IMR-90 (cell line): Measurements from ENCODE around the gene CTNNA2. TPM values are rescaled to one million over a fixed set of nuclear protein-coding genes. Genes with fewer than 3 reads are reported as not detected.

Source experiments
- ATAC-seq: fragments of 200-7000 bp; cut with Tn5 transposase; 2 replicates; pipeline ENCODE4 v1.9.1; 2020; ENCODE audit warnings: low read depth, mild to moderate bottlenecking, moderate library complexity
- BruUV-seq: library from RNA; stranded (reverse); fragments of 400-500 nt; replicated peaks from 2 replicates; lab custom pipeline; 2021; lab: Mats Ljungman, UMichigan
- CTCF ChIA-PET: fragments of 300-600 bp; formaldehyde crosslinking; extraction: SDS; loops from one replicate; lab custom pipeline; 2021; ENCODE audit warnings: antibody characterized with exemption; lab: Yijun Ruan, JAX
- POLR2A ChIA-PET: fragments of 300-600 bp; sonication (Branson Sonifier 250); formaldehyde crosslinking; loops from one replicate; lab custom pipeline; 2022; ENCODE audit warnings: antibody characterized with exemption; ENCODE audit not compliant: unreplicated experiment; lab: Charles Lee
- DNase-seq: peaks from one replicate; pipeline ENCODE4 v3.0.0; 2013
- H2AFZ ChIP-seq: replicated peaks from 2 replicates; pipeline ENCODE3; 2013; ENCODE audit warnings: low read length, mild to moderate bottlenecking; ENCODE audit not compliant: poor library complexity
- H2AK5ac ChIP-seq: 2 replicates; pipeline ENCODE4 v1.6.1; 2013; ENCODE audit warnings: low read depth, low read length, inconsistent platforms
- H2AK9ac ChIP-seq: replicated peaks from 2 replicates; pipeline ENCODE3; 2013; ENCODE audit warnings: mild to moderate bottlenecking, low read depth, low read length, moderate library complexity; ENCODE audit not compliant: poor library complexity
- H2BK120ac ChIP-seq: 2 replicates; pipeline ENCODE4 v1.6.1; 2013; ENCODE audit warnings: low read depth, low read length, inconsistent platforms
- H2BK15ac ChIP-seq: 3 replicates; pipeline ENCODE4 v1.6.1; 2013; ENCODE audit warnings: low read depth, low read length, inconsistent platforms
- H2BK20ac ChIP-seq: 2 replicates; pipeline ENCODE4 v1.6.1; 2013; ENCODE audit warnings: low read depth, mild to moderate bottlenecking, inconsistent platforms, low read length, moderate library complexity
- H2BK5ac ChIP-seq: 2 replicates; pipeline ENCODE4 v1.6.1; 2013; ENCODE audit warnings: mild to moderate bottlenecking, low read depth, low read length, inconsistent platforms; ENCODE audit not compliant: poor library complexity, severe bottlenecking
- H3K14ac ChIP-seq: replicated peaks from 2 replicates; pipeline ENCODE4 v1.6.1; 2013; ENCODE audit warnings: low read depth, low read length, inconsistent platforms
- H3K18ac ChIP-seq: 2 replicates; pipeline ENCODE4 v1.6.1; 2013; ENCODE audit warnings: low read depth, low read length, control low read depth
- H3K23ac ChIP-seq: 2 replicates; pipeline ENCODE4 v1.6.1; 2013; ENCODE audit warnings: low read depth, low read length, inconsistent platforms
- H3K27ac ChIP-seq: 2 replicates; pipeline ENCODE4 v1.5.1; 2013; ENCODE audit warnings: mild to moderate bottlenecking, control low read depth, low read length; ENCODE audit not compliant: insufficient read depth
- H3K27me3 ChIP-seq: 2 replicates; pipeline ENCODE4 v1.6.1; 2013; ENCODE audit warnings: low read length; ENCODE audit not compliant: control insufficient read depth, insufficient read depth
- H3K36me3 ChIP-seq: 2 replicates; pipeline ENCODE4 v1.6.1; 2013; ENCODE audit warnings: low read length, mixed read lengths; ENCODE audit not compliant: control insufficient read depth, insufficient read depth
- H3K4ac ChIP-seq: 2 replicates; pipeline ENCODE4 v1.6.1; 2013; ENCODE audit warnings: low read depth, low read length, inconsistent platforms
- H3K4me1 ChIP-seq: 2 replicates; pipeline ENCODE4 v1.6.1; 2013; ENCODE audit warnings: low read length, mixed read lengths; ENCODE audit not compliant: control insufficient read depth, insufficient read depth
- H3K4me2 ChIP-seq: 2 replicates; pipeline ENCODE4 v1.6.1; 2013; ENCODE audit warnings: low read depth, mild to moderate bottlenecking, control low read depth, low read length, moderate library complexity
- H3K4me3 ChIP-seq: 2 replicates; pipeline ENCODE4 v1.5.1; 2013; ENCODE audit warnings: low read depth, mild to moderate bottlenecking, control low read depth, low read length, moderate library complexity; ENCODE audit not compliant: insufficient read depth
- H3K56ac ChIP-seq: 2 replicates; pipeline ENCODE4 v1.6.1; 2013; ENCODE audit warnings: low read length, inconsistent platforms; ENCODE audit not compliant: insufficient read depth; ENCODE audit errors: extremely low read depth
- H3K79me1 ChIP-seq, 2 experiments: 2 replicates each; pipeline ENCODE4 v1.6.1; 2013; ENCODE audit warnings: low read length in 2 of 2, inconsistent platforms in 1 of 2, low read depth in 1 of 2
- H3K9ac ChIP-seq: 2 replicates; pipeline ENCODE4 v1.6.1; 2013; ENCODE audit warnings: low read depth, low read length, control low read depth
- H3K9me1 ChIP-seq: 2 replicates; pipeline ENCODE4 v1.6.1; 2013; ENCODE audit warnings: low read length, inconsistent platforms; ENCODE audit not compliant: insufficient read depth
- H3K9me3 ChIP-seq: 2 replicates; pipeline ENCODE4 v1.6.1; 2013; ENCODE audit warnings: low read length; ENCODE audit not compliant: control insufficient read depth, insufficient read depth
- H4K20me1 ChIP-seq: 2 replicates; pipeline ENCODE4 v1.6.1; 2013; ENCODE audit warnings: low read length, inconsistent platforms; ENCODE audit not compliant: insufficient read depth
- H4K5ac ChIP-seq: 2 replicates; pipeline ENCODE4 v1.6.1; 2013; ENCODE audit warnings: mild to moderate bottlenecking, low read depth, low read length, control low read depth
- H4K8ac ChIP-seq, 2 experiments: 2 replicates each; pipeline ENCODE4 v1.6.1; 2013; ENCODE audit warnings: low read depth in 2 of 2, low read length in 2 of 2, control low read depth in 1 of 2, inconsistent platforms in 1 of 2
- H4K91ac ChIP-seq: 2 replicates; pipeline ENCODE4 v1.6.1; 2013; ENCODE audit warnings: low read depth, low read length, inconsistent platforms; ENCODE audit not compliant: insufficient read depth
- BHLHE40 ChIP-seq: fragments of 150-350 bp; IDR thresholded peaks from 2 replicates; pipeline ENCODE4 v1.6.1; 2016; ENCODE audit warnings: mild to moderate bottlenecking, low read depth, low read length
- NFE2L2 ChIP-seq: fragments of 150-350 bp; IDR thresholded peaks from 2 replicates; pipeline ENCODE4 v1.6.1; 2016; ENCODE audit warnings: low read depth, mild to moderate bottlenecking, low read length
- WGBS, 2 experiments: methylation state at CpG; one replicate each; pipeline versions ENCODE4 v1.1.5 to v1.1.7; 2013; ENCODE audit warnings: missing lambda C conversion rate in 2 of 2; ENCODE audit not compliant: insufficient read length in 1 of 2; ENCODE audit errors: extremely low coverage in 2 of 2; 5-methylcytosine and 5-hydroxymethylcytosine counted together
- dilution Hi-C: fragments of 300-500 bp; cut with HindIII; formaldehyde crosslinking; loops from one replicate; pipeline ENCODE4 v1.14.3; 2018; ENCODE audit warnings: low sequenced_read_pairs; ENCODE audit not compliant: unreplicated experiment
- in situ Hi-C: fragments of 300-500 bp; cut with MboI; formaldehyde crosslinking; loops from 3 replicates; pipeline ENCODE4 v1.14.3; 2019; ENCODE audit warnings: low sequenced_read_pairs, inconsistent platforms, mixed read lengths
- intact Hi-C: fragments of 100-400 bp; cut with micrococcal nuclease; formaldehyde crosslinking; loops from 2 replicates; pipeline ENCODE4 v1.10.0; 2022
- polyA plus RNA-seq, 3 experiments: library from polyadenylated mRNA; depleted of rRNA; stranded (reverse); fragments of >200 nt; gene quantifications; 2 replicates each; pipeline ENCODE4 v1.2.3, GENCODE V29; 2012; ENCODE audit warnings: low replicate concordance in 1 of 3
- total RNA-seq: library from RNA; depleted of rRNA; stranded (reverse); fragments of >200 nt; gene quantifications from 2 replicates; pipeline ENCODE4 v1.2.3, GENCODE V29; 2012

Gene CTNNA2
- total and polyA plus RNA-seq, 2 of the 4 experiments (the other 2 are of a cell fraction), result not detected

- no TSS peak for BruUV-seq
- no peaks in the 10 kb centered on the region for H3K4me1 ChIP-seq
- H3K9me3 ChIP-seq, result no peaks in the 10 kb centered on the region
- ChIA-PET POLR2A (no interaction called here), CTCF (no interaction called here)
- DNase-seq, result no peak
- no peaks in the 10 kb centered on the region for H4K20me1 ChIP-seq
- no peak overlapping the region for H4K5ac ChIP-seq
- no peak overlapping the region for H2AFZ ChIP-seq
- no peak overlapping the region for H4K91ac ChIP-seq
- H2BK20ac ChIP-seq, result no peak overlapping the region
- no peaks in the 10 kb centered on the region for H3K36me3 ChIP-seq
- dilution Hi-C loops (no loop called here), intact Hi-C loops (no loop called here), in situ Hi-C loops (no loop called here)
- no peak overlapping the region for H3K4ac ChIP-seq
- no peak overlapping the region for H3K23ac ChIP-seq
- no peak overlapping the region for H3K18ac ChIP-seq
- H2BK15ac ChIP-seq, result no peak overlapping the region
- H3K9me1 ChIP-seq, result no peaks in the 10 kb centered on the region
- no peak overlapping the region for H2BK120ac ChIP-seq
- H3K4me3 ChIP-seq, result no peak overlapping the region
- no peak overlapping the region for H2AK9ac ChIP-seq
- no peak overlapping the region for H3K14ac ChIP-seq
- no peak overlapping the region for H2BK5ac ChIP-seq
- no peak for ATAC-seq
- H3K27me3 ChIP-seq, result no peaks in the 10 kb centered on the region
- no peak overlapping the region for H3K27ac ChIP-seq
- H3K56ac ChIP-seq, result no peak overlapping the region
- no CpG with 5 or more reads among the region's 2 CpGs for WGBS, 2 experiments
- H2AK5ac ChIP-seq, result no peak overlapping the region
- H3K4me2 ChIP-seq, result no peak overlapping the region
- H4K8ac ChIP-seq, result no peak overlapping the region
- no peaks in the 10 kb centered on the region for H3K79me1 ChIP-seq
- no peak overlapping the region for H3K9ac ChIP-seq
- TF ChIP-seq NFE2L2 (no peak), BHLHE40 (no peak)
Observed at GRCh38 chr2:80438686-80439085, 925.8 kb downstream of the CTNNA2 start.
